ENCODE results near the gene SUPT6H. TPM values are rescaled to one million over a fixed set of nuclear protein-coding genes. Genes with fewer than 3 reads are reported as not detected.

SUPT6H gene
- total RNA-seq, 1 donor from 2014 or later, result 106 TPM

DNA sequence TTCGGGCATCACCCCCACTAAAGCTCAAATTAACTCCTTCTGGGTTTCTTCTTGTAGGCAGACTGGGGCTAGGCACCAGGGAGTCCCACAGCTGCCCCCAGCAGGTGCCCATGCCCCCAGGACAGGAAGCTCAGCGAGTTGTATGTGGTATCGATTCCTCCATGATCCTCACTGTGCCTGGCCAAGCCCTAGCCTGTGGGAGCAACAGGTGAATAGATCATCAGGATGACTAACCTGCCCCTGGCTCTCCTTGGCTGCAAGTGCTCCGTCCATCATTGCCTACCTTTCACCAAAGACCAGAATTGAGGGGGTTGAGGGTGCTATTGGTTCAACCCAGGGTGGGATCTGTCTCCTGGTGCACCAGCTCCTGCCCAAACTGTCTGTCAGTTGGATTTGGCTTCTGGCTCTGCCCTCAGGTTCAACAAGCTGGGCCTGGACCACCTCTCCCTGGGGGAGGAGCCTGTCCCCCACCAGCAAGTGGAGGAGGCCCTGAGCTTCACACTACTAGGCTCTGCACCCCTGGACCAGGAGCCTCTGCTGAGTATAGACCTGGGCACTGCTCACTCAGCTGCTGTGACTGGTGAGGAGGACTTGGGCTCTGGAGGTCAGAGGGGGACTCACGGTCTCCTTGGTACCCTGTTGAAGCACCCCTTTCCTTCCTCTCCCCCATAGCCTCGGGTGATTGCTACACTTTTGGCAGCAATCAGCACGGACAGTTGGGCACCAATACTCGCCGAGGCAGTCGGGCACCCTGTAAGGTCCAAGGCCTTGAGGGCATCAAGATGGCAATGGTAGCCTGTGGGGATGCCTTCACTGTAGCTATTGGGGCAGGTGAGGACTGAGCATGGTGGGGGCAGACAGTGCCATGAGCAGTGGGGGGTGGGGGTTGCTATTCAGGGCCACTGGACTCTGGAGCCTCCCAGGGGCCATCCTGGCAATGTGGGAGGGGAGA, 78.7 kb downstream of the SUPT6H start:
- H3K36me3 Mint-ChIP-seq (ENCODE audit: low read depth), result peaks cover 17% of the 10 kb centered on the region
- intact Hi-C loops (cut with micrococcal nuclease), result loop anchor here (5.0 kb wide), 2 partner anchors 187 to 212 kb away; partner anchors contain the start of gene PHF12
- peak overlapping the region; percentile 39 for H3K4me3 Mint-ChIP-seq
- H3K27ac Mint-ChIP-seq, result no peak overlapping the region
- H3K9me3 Mint-ChIP-seq, result no peaks in the 10 kb centered on the region
- peaks cover 36% of the 10 kb centered on the region for H3K4me1 Mint-ChIP-seq (ENCODE audit: low read depth)
- no peak for DNase-seq (ENCODE audit: low spot score)
- H3K27me3 Mint-ChIP-seq (ENCODE audit: insufficient read depth), result no peaks in the 10 kb centered on the region

DNA sequence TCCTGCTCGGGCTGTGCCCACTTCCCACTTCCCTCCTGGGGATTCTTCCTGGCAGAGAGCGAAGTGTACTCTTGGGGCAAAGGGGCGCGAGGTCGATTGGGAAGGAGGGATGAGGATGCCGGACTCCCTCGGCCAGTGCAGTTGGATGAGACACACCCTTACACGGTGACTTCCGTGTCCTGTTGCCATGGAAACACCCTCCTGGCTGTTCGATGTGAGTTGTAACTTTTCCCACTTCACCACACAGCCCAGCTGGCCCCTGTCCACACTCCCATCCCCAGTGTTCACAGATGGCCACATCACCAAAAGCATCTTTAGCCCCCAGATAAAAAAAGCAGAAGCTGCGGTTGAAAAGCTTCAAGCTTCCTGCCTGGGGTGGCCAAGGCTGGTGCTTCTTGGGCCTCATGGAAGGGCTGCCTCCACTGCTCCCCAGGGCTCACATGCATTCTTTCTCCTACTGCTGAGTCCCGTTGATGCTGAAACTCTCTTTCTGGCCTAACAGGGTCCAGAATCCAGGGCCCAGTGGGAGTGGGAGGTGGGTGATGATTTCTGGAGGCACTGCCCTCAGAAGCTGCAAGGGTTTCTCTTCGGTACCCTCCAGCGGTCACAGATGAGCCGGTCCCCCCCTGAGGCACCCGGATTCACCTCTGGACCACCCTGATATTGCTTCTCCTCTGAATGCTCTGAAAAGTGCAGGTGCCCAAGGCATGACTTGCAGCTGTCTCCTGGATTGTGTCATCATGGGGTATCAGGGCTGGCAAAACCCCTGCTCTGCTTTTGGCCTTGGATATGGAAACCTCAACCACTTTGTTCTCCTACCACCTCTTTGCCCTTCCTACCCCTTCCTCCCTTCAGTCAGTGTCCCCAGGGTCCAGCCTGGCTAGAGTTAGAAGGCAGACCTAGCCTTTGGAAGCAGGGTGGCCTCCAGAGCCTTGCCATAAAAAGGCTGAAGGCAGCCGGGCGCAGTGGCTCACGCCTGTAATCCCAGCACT, 79.6 kb downstream of the SUPT6H start:
- peaks cover 19% of the 10 kb centered on the region for H3K36me3 Mint-ChIP-seq (ENCODE audit: low read depth)
- H3K9me3 Mint-ChIP-seq, result no peaks in the 10 kb centered on the region
- intact Hi-C loops (cut with micrococcal nuclease), result loop anchor here (5.0 kb wide), 2 partner anchors 186 to 211 kb away; partner anchors contain the start of gene PHF12
- no peaks in the 10 kb centered on the region for H3K27me3 Mint-ChIP-seq (ENCODE audit: insufficient read depth)
- DNase-seq (ENCODE audit: low spot score), result no peak
- peaks cover 38% of the 10 kb centered on the region for H3K4me1 Mint-ChIP-seq (ENCODE audit: low read depth)
- peak overlapping the region; percentile 44 for H3K27ac Mint-ChIP-seq
- H3K4me3 Mint-ChIP-seq, result peak overlapping the region; percentile 39

GRCh38 chr17:28743243-28744103, 81.5 kb downstream of the SUPT6H start, which contains the start of gene TRAF4:
TRAF4 (plus strand) TSS chr17:28744011; CDS start chr17:28744113, 102 bp downstream.
- intact Hi-C loops (cut with micrococcal nuclease), result loop anchor here (1.0 to 5.0 kb wide), 3 partner anchors 16 to 209 kb away; partner anchors contain the start of gene PHF12
- H3K4me3 Mint-ChIP-seq, result peak within 1 kb of the TSS; percentile 90
- H3K27me3 Mint-ChIP-seq (ENCODE audit: insufficient read depth), result no peaks in the 10 kb centered on the region
- H3K36me3 Mint-ChIP-seq (ENCODE audit: low read depth), result peaks cover 24% of the 10 kb centered on the region
- peak; percentile 72 for DNase-seq (ENCODE audit: low spot score)
- no peaks in the 10 kb centered on the region for H3K9me3 Mint-ChIP-seq
- peak within 1 kb of the TSS; percentile 82 for H3K27ac Mint-ChIP-seq
- peaks cover 34% of the 10 kb centered on the region for H3K4me1 Mint-ChIP-seq (ENCODE audit: low read depth)

DNA sequence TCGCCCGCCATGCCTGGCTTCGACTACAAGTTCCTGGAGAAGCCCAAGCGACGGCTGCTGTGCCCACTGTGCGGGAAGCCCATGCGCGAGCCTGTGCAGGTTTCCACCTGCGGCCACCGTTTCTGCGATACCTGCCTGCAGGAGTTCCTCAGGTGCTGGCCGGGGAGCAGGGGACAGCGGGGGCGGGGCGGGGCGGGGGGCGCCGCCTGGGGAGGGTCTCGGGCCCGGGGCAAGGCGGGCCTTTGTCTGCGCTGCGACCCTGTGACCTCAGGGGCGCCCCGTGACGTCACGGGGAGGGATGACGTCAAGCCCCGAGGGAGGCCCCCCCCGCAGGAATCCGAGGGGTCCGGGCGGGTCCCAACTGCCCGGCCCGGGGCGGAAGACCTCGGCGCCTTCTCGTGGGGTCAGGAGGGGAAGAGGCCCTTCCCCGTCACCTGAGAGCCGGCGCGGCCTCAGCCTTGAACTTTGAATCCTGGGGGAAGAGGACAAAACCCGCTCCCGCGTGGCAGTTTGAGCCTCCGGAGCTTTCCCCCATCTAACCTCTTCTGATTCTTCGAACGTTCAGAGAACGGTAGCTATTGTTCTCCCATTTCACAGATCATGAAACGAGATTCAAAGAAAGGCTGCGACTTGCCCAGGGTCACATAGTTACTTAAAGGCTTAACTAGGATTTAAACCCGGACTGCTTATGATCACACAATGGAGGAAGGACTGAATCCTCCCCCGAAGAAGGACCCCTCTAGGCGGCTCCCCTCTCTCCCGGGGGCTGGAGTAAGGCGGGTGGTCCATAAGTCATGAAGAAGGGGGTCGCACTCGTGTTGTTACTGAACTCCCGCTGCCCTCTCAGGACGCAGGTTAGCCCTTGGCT, 82.3 kb downstream of the SUPT6H start:
- no peaks in the 10 kb centered on the region for H3K27me3 Mint-ChIP-seq (ENCODE audit: insufficient read depth)
- H3K4me1 Mint-ChIP-seq (ENCODE audit: low read depth), result peaks cover 25% of the 10 kb centered on the region
- H3K27ac Mint-ChIP-seq, result peak overlapping the region; percentile 82
- H3K9me3 Mint-ChIP-seq, result no peaks in the 10 kb centered on the region
- H3K4me3 Mint-ChIP-seq, result peak overlapping the region; percentile 90
- intact Hi-C loops (cut with micrococcal nuclease), result loop anchor here (5.0 kb wide), 2 partner anchors 183 to 208 kb away; partner anchors contain the start of gene PHF12
- H3K36me3 Mint-ChIP-seq (ENCODE audit: low read depth), result peaks cover 26% of the 10 kb centered on the region
- DNase-seq (ENCODE audit: low spot score), result peak; percentile 58

DNA sequence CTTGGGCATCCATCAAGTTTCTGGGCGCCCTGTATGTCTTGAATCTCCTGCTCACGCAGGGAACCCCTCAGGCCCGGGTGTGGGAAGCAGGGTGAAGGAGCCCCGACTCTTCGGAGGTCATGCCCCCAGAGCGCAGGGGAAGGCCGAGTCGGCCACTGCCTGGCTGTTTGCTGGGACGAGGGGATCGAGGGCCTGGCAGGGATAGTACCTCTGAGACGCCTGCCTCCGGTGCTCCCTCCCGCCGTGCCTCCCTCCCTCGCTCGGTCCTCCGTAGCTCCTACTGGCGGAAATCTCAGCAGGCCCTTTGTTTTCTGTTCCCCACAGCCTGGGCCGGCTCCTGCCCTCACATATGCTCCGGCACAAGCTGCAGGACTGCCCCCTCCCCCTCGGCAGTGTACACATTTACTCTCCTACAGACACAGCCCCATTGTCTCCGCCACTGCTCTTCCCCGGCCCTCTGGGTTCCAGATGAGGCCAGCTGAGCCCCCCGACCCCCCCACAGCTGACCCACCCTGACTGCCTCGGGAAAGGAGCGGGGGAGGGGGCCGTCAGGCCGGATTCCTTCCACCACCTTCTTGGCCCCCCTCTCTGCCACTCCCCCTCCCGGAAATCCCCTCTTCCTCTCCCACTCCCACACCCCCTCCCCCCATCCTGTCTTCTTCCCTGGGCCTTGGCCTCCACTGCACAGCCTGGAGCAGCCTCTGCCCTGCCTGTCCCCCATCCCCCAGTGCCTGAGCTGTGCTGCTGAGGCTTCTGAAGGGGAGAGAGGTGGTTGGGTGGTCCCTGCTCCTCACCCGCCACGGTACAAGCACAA, 83.2 kb downstream of the SUPT6H start:
- Mint-ChIP-seq H3K4me3 (peak overlapping the region; percentile 90), H3K27ac (peak overlapping the region; percentile 82), H3K36me3 (ENCODE audit: low read depth) (peaks cover 31% of the 10 kb centered on the region), H3K9me3 (no peaks in the 10 kb centered on the region), H3K4me1 (ENCODE audit: low read depth) (peaks cover 24% of the 10 kb centered on the region), H3K27me3 (ENCODE audit: insufficient read depth) (no peaks in the 10 kb centered on the region)
- peak; percentile 26 for DNase-seq (ENCODE audit: low spot score)
- intact Hi-C loops (cut with micrococcal nuclease), result loop anchor here (1.0 to 5.0 kb wide), 3 partner anchors 67 to 207 kb away; partner anchors contain the start of gene PHF12

DNA sequence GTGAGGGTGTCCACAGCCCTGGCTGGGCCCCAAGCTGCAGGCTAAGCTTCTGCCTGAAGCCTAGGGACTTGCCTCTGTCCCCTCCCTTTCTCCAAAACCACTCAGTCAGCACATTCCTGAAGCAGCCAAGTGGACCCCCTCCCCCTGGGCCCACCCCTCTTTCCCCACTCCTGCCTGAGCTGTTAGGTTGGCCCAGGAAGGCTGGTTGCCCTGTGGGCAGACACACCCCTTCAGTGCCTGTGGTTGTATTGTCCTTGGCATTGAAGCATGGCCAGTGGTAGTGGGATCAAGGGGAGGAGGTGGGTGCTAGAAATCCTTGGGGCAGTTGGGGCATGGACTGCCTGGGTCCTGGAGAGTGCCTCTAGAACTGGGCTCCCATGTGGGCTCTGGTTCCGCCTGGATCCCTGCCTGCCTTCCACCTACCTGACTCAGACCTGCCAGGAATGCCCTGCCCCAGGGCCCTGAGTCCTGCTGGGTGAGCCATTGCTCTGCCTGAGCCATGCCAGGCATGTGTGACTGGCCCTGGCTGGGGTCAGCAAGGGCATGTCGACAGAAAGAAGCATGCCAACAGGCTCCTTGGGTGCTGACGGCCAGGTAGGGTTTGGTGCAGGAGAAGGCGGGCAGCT, 83.9 kb downstream of the SUPT6H start:
- intact Hi-C loops (cut with micrococcal nuclease), result loop anchor here (1.0 kb wide), 1 partner anchor 66 kb away; no protein-coding TSS in a partner anchor
- Mint-ChIP-seq H3K4me3 (peak overlapping the region; percentile 90), H3K4me1 (ENCODE audit: low read depth) (peaks cover 26% of the 10 kb centered on the region), H3K36me3 (ENCODE audit: low read depth) (peaks cover 34% of the 10 kb centered on the region), H3K27me3 (ENCODE audit: insufficient read depth) (no peaks in the 10 kb centered on the region), H3K9me3 (no peaks in the 10 kb centered on the region), H3K27ac (peak overlapping the region; percentile 23)
- DNase-seq (ENCODE audit: low spot score), result no peak

DNA sequence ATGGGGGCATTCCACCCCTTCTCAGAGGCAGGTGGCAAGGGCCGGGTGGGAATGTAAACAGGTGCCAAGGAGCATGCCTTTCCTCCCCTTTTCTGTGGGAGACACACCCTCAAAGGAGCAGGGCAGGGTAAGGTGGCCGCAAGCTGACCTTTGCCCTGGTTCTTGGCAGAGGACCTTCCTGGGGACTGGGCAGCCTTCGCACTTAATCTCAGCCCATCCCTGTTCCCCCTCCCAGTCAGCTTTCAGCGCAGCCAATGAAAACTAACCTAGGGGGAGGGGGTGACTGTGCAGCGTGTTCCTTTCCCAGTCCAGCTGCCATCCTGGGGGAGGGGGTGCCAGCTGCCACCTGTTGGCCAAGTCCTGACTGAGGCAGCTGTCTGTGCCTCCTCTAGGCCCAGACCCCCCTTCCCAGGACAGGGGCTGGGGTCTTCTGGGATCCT, 84.6 kb downstream of the SUPT6H start:
- Mint-ChIP-seq H3K4me3 (peak overlapping the region; percentile 90), H3K27me3 (ENCODE audit: insufficient read depth) (no peaks in the 10 kb centered on the region), H3K27ac (peak overlapping the region; percentile 29), H3K4me1 (ENCODE audit: low read depth) (peaks cover 26% of the 10 kb centered on the region), H3K36me3 (ENCODE audit: low read depth) (peaks cover 34% of the 10 kb centered on the region), H3K9me3 (no peaks in the 10 kb centered on the region)
- no peak for DNase-seq (ENCODE audit: low spot score)
- intact Hi-C loops (cut with micrococcal nuclease), result no loop called here

GRCh38 chr17:28747051-28747691, 85.2 kb downstream of the SUPT6H start:
- peaks cover 34% of the 10 kb centered on the region for H3K36me3 Mint-ChIP-seq (ENCODE audit: low read depth)
- intact Hi-C loops (cut with micrococcal nuclease), result no loop called here
- peak overlapping the region; percentile 90 for H3K4me3 Mint-ChIP-seq

DNA sequence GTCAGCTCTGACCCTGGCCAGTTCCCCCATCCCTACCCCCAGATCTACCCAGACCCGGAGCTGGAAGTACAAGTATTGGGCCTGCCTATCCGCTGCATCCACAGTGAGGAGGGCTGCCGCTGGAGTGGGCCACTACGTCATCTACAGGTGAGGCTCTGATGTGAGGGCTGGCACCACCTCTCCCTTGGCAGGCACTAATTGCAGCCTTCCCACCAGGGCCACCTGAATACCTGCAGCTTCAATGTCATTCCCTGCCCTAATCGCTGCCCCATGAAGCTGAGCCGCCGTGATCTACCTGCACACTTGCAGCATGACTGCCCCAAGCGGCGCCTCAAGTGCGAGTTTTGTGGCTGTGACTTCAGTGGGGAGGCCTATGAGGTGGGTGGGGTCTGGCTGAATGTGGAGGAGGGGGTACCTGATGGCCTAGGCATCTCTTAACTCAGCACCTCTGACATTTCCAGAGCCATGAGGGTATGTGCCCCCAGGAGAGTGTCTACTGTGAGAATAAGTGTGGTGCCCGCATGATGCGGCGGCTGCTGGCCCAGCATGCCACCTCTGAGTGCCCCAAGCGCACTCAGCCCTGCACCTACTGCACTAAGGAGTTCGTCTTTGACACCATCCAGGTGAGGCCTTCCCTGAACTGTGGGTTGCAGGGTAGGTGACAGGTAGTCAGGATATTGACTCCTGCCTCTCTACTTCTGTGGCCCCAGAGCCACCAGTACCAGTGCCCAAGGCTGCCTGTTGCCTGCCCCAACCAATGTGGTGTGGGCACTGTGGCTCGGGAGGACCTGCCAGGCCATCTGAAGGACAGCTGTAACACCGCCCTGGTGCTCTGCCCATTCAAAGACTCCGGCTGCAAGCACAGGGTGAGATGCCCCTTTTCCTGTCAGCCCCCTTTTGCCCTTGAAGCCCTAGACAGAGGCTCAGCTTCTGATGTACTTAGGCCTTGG, 86.1 kb downstream of the SUPT6H start:
- Mint-ChIP-seq H3K27me3 (ENCODE audit: insufficient read depth) (no peaks in the 10 kb centered on the region), H3K4me1 (ENCODE audit: low read depth) (peaks cover 24% of the 10 kb centered on the region), H3K27ac (peak overlapping the region; percentile 34), H3K4me3 (peak overlapping the region; percentile 57), H3K9me3 (no peaks in the 10 kb centered on the region), H3K36me3 (ENCODE audit: low read depth) (peaks cover 34% of the 10 kb centered on the region)
- intact Hi-C loops (cut with micrococcal nuclease), result no loop called here
- DNase-seq (ENCODE audit: low spot score), result no peak

More at GRCh38 chr17:28747051-28747691, 85.2 kb downstream of the SUPT6H start:
- H3K27me3 Mint-ChIP-seq (ENCODE audit: insufficient read depth), result no peaks in the 10 kb centered on the region
- H3K4me1 Mint-ChIP-seq (ENCODE audit: low read depth), result peaks cover 26% of the 10 kb centered on the region
- no peak for DNase-seq (ENCODE audit: low spot score)
- no peaks in the 10 kb centered on the region for H3K9me3 Mint-ChIP-seq
- peak overlapping the region; percentile 29 for H3K27ac Mint-ChIP-seq
